K562 (cell line): Measurements from ENCODE around the gene R3HDM2. TPM values are rescaled to one million over a fixed set of nuclear protein-coding genes. Genes with fewer than 3 reads are reported as not detected.
A peak's percentile ranks its signal among the peaks of the same experiment; 100 is the strongest.

ENCODE experiments used
- ATF3 ChIP-seq, 2 experiments: fragments of 450-650 bp in 1 of 2; sonication (generic) in 1 of 2; formaldehyde crosslinking in 1 of 2; IDR thresholded peaks in 1 of 2; conservative IDR thresholded peaks in 1 of 2; 2 replicates each; pipeline versions ENCODE4 v1.6.1 to v1.8.1; 2016 to 2023; ENCODE audit warnings: mild to moderate bottlenecking in 2 of 2, moderate library complexity in 2 of 2, inconsistent platforms in 1 of 2, missing genetic modification reagents in 1 of 2
- CHD7 ChIP-seq: fragments of 200-600 bp; sonication (generic); IDR thresholded peaks from one replicate; pipeline ENCODE4 v1.6.1; 2012; ENCODE audit warnings: mild to moderate bottlenecking, low read depth, low read length, inconsistent platforms
- E4F1 ChIP-seq: fragments of 250-450 bp; sonication (Bioruptor Pico); IDR thresholded peaks from 2 replicates; pipeline ENCODE4 v1.5.0; 2021; ENCODE audit warnings: mild to moderate bottlenecking, borderline replicate concordance
- ELF2 ChIP-seq: fragments of 250-450 bp; sonication (Bioruptor Pico); IDR thresholded peaks from 2 replicates; pipeline ENCODE4 v1.5.0; 2021; ENCODE audit warnings: mild to moderate bottlenecking
- FOXP1 ChIP-seq: sonication (generic); formaldehyde crosslinking; IDR thresholded peaks from 2 replicates; pipeline ENCODE4 v1.8.0; 2022; ENCODE audit warnings: mild to moderate bottlenecking, missing genetic modification reagents
- KAT8 ChIP-seq: fragments of 450-650 bp; IDR thresholded peaks from 2 replicates; pipeline ENCODE4 v1.6.1; 2016; ENCODE audit warnings: low read depth, mild to moderate bottlenecking
- NFYB ChIP-seq: IDR thresholded peaks from 2 replicates; pipeline ENCODE4 v1.6.1; 2011; ENCODE audit warnings: mild to moderate bottlenecking, moderate library complexity; ENCODE audit not compliant: insufficient read length; ENCODE audit errors: extremely low read depth
- WHSC1 ChIP-seq: IDR thresholded peaks from one replicate; pipeline ENCODE4 v1.6.1; 2012; ENCODE audit warnings: low read length, control low read depth, inconsistent platforms
- ZBTB12 ChIP-seq: fragments of 250-450 bp; sonication (Bioruptor Pico); IDR thresholded peaks from 2 replicates; pipeline ENCODE4 v1.4.0; 2020
- ZKSCAN1 ChIP-seq: fragments of 150-350 bp; IDR thresholded peaks from 2 replicates; pipeline ENCODE4 v1.6.1; 2016; ENCODE audit warnings: low read depth, low read length
- ZNF347 ChIP-seq: fragments of 450-650 bp; formaldehyde crosslinking; IDR thresholded peaks from 2 replicates; pipeline ENCODE4 v1.4.0; 2020; ENCODE audit warnings: low read depth, mild to moderate bottlenecking, moderate library complexity
- polyA plus RNA-seq, 8 experiments: library from polyadenylated mRNA; depleted of rRNA in 4 of 8; stranded (reverse) in 5 of 8; unstranded in 3 of 8; fragments of >200 nt; fragmentation: Nextera tagmentation in 2 of 8; fragmentation: Illumina TruSeq in 1 of 8; extraction: Ambion mirVana in 2 of 8; extraction: Trizol in 1 of 8; gene quantifications; 2 replicates each; pipeline versions ENCODE4 v1.2.1 to v1.2.3, GENCODE V29; 2011 to 2014; ENCODE audit warnings: inconsistent platforms in 1 of 8, missing spikeins in 1 of 8
- total RNA-seq, 7 experiments: library from RNA; depleted of rRNA in 6 of 7; stranded (reverse); fragments of >200 nt in 6 of 7; fragmentation: Illumina TruSeq in 2 of 7; extraction: Trizol in 2 of 7; gene quantifications; 2 replicates each; pipeline versions ENCODE4 v1.2.1 to v1.2.3, GENCODE V29; 2011 to 2021; ENCODE audit warnings: low replicate concordance in 1 of 7

R3HDM2 gene
- total and polyA plus RNA-seq, 9 of the 15 experiments (the other 6 are each of a cell fraction or from before 2014, with no cell fraction given): 3.3 to 18.8 (median 9.0) TPM

- TF ChIP-seq CHD7 (no peak), ZKSCAN1 (0 out of 2 replicates have a peak, but pooled peaks have one; percentile 62), ZBTB12 (CRISPR knock-in tag) (no peak), ZNF347 (CRISPR knock-in tag) (no peak), NFYB (no peak), ATF3 (IDR thresholded peaks at IDR 0.05) (no peak), ATF3 (CRISPR knock-in tag; conservative IDR thresholded peaks at IDR 0.05) (0 out of 2 replicates have a peak, but pooled peaks have one; percentile 7), E4F1 (no peak), ELF2 (CRISPR knock-in tag) (no peak), FOXP1 (peak; percentile 91), WHSC1 (no peak), KAT8 (no peak)
Measured at GRCh38 chr12:57238854-57239554, 191.8 kb downstream of the R3HDM2 start (continued).
